SIG-M5 (cell line): ENCODE data around the gene NKX2-8.
"Not testable (repeated sequence)": the region's sequence is repeated elsewhere in the genome, so short reads cannot be mapped to it uniquely, and the experiment has no call there.

Experiments
- DNase-seq: peaks from one replicate; lab custom pipeline; 2025; lab: John Stamatoyannopoulos, UW

NKX2-8 gene

GRCh38 chr14:36580141-36580855 is 2.1 kb downstream of the NKX2-8 start:
- DNase-seq = no peak

- no peak for DNase-seq
These were observed 2.8 kb downstream of the NKX2-8 start for GRCh38 chr14:36579573-36580140.

- DNase-seq = no peak
These were observed 3.3 kb downstream of the NKX2-8 start for GRCh38 chr14:36579001-36579555.

DNA sequence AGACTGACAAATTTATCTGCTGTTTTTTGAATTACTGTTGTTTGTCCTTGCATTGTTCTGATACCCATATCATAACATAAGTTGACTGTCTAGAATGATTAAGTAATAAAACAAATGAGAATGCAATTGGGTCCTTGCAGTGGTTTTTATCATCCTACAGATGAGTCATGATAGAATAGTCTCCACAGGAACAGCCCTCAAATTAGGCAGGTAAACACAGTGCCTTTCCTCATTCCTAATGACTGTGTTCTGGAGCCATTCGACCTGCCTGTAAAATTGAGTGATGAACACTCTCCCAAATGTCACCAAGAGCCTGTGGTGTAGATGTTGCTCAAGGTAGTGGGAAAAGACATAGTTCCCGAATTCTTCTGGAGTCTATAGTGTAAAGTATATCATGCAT is 12.3 kb downstream of the NKX2-8 start:
- DNase-seq = no peak

DNA sequence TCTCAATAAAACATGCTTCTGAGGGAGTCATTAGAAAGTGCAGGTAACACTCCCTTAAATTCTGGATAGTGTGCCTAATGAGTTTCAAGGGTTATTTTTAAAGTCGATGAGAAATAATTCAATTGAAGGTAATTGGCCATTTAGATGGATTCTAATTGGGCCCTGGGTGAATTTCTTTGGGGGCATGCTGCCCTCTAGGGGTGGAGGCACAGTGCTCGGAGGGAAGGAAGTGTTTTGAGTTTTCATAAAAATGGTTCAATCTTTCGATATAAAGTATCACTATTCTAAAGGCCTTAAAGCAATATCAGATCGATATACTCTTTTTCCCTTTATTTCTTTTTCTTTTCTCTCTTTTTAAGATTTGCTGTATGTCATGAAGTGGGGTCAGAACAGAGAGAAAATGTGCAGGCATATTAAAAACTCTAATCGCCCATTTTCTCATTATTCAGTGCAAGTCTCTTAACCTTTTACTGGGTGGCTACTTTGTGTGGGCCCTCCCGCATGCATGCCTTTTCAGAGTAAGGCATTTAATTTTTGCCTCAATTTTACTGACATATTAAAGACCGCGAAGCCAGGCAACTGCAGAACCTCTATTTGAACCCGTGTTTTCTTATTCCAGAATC is 25.5 kb downstream of the NKX2-8 start:
- no peak for DNase-seq

DNA sequence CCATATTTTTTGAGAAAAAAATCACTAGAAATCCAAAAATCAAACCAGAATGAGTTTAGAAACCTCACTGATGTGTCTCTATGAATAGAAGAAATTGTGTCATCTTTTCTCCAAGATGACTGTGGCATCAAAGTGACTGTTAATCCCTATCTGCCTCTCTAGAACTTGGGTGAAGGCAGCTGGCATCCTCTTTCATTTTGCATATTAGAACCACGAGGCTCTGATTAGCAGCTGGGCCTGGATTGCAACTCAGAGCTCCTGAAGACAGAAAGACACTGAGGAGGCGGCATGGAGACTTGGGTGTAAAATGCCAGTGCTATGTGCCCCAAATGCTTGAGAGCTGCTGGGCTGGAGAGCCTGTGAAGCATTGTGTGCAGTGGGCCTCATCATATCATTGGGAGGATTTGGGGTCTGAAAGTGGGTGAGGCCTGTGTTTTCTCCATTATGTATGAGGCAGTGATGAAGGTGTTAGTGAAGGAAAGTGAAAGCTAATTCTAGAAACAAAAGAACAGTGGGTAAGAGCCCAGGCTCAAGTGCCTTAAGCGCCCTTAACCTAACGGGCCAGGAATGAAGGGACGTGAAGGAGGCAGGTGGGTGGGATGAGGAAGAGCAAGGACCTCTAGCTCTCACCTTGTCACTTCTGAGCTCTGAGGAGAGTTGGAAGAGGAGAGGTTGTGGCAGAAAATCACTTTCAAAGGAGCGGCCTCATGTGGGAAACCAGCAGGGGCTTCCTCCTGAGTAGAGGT is 26.2 kb downstream of the NKX2-8 start:
- no peak for DNase-seq

DNA sequence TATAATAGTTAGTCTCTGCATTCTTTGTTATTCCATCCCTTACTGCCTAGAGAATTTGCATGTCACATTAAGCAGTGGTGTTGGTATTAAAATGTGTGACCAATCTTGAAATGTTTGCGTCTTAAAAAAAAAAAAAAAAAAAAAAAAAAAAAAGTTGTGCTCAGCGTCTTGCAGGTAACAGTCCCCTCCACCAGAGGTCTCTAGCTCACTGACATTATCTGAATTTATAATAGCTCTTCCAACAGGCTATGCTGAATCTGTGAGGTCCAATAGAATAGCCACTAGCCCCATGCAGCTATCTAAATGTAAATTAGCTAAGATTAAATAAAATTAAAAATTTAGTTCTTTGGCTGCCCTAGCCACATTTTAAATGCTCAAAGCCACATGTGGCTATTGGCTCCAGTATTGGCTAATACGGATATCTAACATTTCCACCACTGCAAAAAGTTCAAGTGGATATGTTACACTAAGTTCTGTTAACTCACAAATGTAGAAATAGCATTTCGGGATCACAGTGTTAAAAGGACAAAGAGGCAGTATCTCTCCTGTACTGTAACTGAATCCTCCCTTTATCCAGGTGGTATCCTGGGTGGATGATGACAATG is 28.7 kb downstream of the NKX2-8 start:
- no peak for DNase-seq

GRCh38 chr14:36550899-36551298 is 31.5 kb downstream of the NKX2-8 start:
- DNase-seq = no peak

DNA sequence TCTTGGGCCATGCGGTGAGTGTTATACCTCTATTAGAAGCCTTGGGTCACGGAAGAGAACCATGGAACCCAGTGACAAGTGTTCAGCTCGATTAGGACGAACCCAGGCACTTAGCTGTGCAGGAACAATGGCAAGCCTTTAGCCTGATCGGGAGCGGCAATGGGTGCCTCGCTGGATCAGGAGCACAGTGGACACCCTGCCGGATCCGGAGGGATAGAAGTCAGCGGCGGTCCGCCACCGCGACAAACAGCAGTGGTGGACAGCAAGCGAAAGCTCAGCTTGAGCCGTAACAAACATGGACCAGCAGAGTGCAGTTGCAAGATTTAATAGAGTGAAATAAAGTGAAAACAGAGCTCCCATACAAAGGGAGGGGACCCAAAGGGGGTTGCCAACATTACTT is 38.1 kb downstream of the NKX2-8 start:
- DNase-seq = not testable (repeated sequence)

GRCh38 chr14:36538051-36538450 is 44.4 kb downstream of the NKX2-8 start:
- no peak for DNase-seq
